GM12878 (cell line): ENCODE data around the gene CCDC187. TPM values are rescaled to one million over a fixed set of nuclear protein-coding genes. Genes with fewer than 3 reads are reported as not detected.

ENCODE experiments used
- USF1 ChIP-seq: IDR thresholded peaks from 2 replicates; pipeline ENCODE4 v1.6.1; 2011; ENCODE audit warnings: borderline replicate concordance, low read depth, mild to moderate bottlenecking, moderate library complexity, mixed read lengths, low read length; ENCODE audit not compliant: insufficient read depth; ENCODE audit errors: extremely low read length
- YBX1 ChIP-seq: fragments of 450-650 bp; IDR thresholded peaks from 2 replicates; pipeline ENCODE4 v1.6.1; 2016; ENCODE audit warnings: antibody characterized with exemption
- ZBTB11 ChIP-seq: fragments of 450-650 bp; formaldehyde crosslinking; IDR thresholded peaks from 2 replicates; pipeline ENCODE4 v1.5.0; 2022; ENCODE audit warnings: mild to moderate bottlenecking, missing genetic modification characterization
- ZBTB4 ChIP-seq: fragments of 450-650 bp; formaldehyde crosslinking; IDR thresholded peaks from 2 replicates; pipeline ENCODE4 v1.4.0; 2022; ENCODE audit warnings: mild to moderate bottlenecking, moderate library complexity
- ZZZ3 ChIP-seq: IDR thresholded peaks from 2 replicates; pipeline ENCODE4 v1.6.1; 2011; ENCODE audit warnings: low read depth; ENCODE audit not compliant: control insufficient read depth, insufficient read length
- polyA plus RNA-seq, 11 experiments: library from polyadenylated mRNA; depleted of rRNA in 4 of 11; unstranded in 6 of 11; stranded (reverse) in 5 of 11; fragments of >200 nt; fragmentation: Nextera tagmentation in 4 of 11; fragmentation: Illumina TruSeq in 1 of 11; extraction: Ambion mirVana in 4 of 11; extraction: Trizol in 1 of 11; gene quantifications; 1 replicate in 1 of 11; 2 replicates in 10 of 11; pipeline versions ENCODE4 v1.2.1 to v1.2.3, GENCODE V29; 2011 to 2016; ENCODE audit warnings: inconsistent platforms in 2 of 11, missing spikeins in 2 of 11, low read depth in 1 of 11
- total RNA-seq, 4 experiments: library from RNA; depleted of rRNA in 3 of 4; stranded (reverse); fragments of >200 nt in 3 of 4; fragmentation: Illumina TruSeq in 1 of 4; extraction: Trizol in 1 of 4; gene quantifications; 2 replicates each; pipeline versions ENCODE4 v1.2.1 to v1.2.3, GENCODE V29; 2013 to 2021

CCDC187 gene
- total and polyA plus RNA-seq, 10 of the 15 experiments (the other 5 are each of a cell fraction or from before 2014, with no cell fraction given) = 0.04 to 0.23 (median 0.04) TPM; not detected in 7

- no peak for TF ChIP-seq ZBTB4
- TF ChIP-seq USF1 = no peak
- no peak for TF ChIP-seq ZBTB11
- no peak for TF ChIP-seq YBX1
- no peak for TF ChIP-seq ZZZ3
Measured at GRCh38 chr9:136234597-136234996, 69.3 kb downstream of the CCDC187 start (continued).
